Tibial nerve (tissue), 3 donors: ENCODE data around the gene TARDBP.

Experiments
- POLR2A ChIP-seq, 2 donors: fragments of 450-650 bp; IDR thresholded peaks; one replicate each; pipeline ENCODE4 v1.6.1; 2017; ENCODE audit warnings: antibody characterized with exemption in 2 of 2, mild to moderate bottlenecking in 2 of 2, moderate library complexity in 2 of 2
- TF ChIP-seq, protein P1 (sequence below), 5 experiments: fragments of 200-600 bp in 3 of 5; fragments of 450-650 bp in 2 of 5; sonication (generic) in 3 of 5; IDR thresholded peaks; one replicate each; pipeline ENCODE4 v1.5.1; 2016 to 2019; ENCODE audit warnings: antibody characterized with exemption in 5 of 5, mild to moderate bottlenecking in 3 of 5, moderate library complexity in 2 of 5

DNA sequence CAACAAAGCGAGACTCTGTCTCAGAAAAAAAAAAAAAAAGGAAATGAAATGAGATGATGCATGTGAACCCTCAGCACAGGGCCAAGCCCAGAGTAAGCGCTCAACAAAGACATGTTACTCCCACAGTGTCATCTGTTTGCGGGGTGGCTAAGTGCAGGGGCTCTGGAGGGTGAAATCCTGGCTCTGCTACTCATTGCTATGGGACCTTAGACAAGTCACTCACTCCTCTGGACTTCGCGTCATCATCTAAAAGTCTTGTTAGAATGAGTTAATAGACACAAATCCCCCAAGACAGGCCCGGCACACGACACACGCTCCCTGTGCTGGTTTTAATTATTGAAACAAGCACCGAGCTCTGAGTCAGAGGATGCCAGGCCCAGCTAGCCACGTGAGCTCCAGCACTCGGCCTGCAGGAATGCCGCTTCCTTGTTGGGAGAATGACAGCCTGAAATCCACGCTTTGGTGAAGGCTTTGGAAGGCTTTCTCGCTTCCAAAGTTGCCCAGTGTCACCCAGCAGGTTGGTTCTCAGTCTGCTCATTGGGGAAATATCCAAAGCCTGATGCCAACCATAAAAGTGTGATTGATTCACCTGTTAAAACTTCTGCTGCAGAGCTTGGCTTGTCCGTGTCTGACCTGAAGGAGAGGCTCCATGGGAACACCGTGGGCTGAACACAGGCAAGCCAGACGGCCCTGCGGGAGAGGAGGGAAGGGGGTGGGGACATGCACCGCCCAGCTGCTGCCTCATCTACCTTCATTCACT lies 36.7 kb upstream of the TARDBP start:
- TF ChIP-seq, protein P1, sequence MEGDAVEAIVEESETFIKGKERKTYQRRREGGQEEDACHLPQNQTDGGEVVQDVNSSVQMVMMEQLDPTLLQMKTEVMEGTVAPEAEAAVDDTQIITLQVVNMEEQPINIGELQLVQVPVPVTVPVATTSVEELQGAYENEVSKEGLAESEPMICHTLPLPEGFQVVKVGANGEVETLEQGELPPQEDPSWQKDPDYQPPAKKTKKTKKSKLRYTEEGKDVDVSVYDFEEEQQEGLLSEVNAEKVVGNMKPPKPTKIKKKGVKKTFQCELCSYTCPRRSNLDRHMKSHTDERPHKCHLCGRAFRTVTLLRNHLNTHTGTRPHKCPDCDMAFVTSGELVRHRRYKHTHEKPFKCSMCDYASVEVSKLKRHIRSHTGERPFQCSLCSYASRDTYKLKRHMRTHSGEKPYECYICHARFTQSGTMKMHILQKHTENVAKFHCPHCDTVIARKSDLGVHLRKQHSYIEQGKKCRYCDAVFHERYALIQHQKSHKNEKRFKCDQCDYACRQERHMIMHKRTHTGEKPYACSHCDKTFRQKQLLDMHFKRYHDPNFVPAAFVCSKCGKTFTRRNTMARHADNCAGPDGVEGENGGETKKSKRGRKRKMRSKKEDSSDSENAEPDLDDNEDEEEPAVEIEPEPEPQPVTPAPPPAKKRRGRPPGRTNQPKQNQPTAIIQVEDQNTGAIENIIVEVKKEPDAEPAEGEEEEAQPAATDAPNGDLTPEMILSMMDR (IDR thresholded peaks at IDR 0.05), result no peak
- no peak for TF ChIP-seq POLR2A (IDR thresholded peaks at IDR 0.05)
